ENCODE results near the gene CDYL2.
"Not testable (repeated sequence)": the region's sequence is repeated elsewhere in the genome, so short reads cannot be mapped to it uniquely, and the experiment has no call there.

Gene CDYL2

DNA sequence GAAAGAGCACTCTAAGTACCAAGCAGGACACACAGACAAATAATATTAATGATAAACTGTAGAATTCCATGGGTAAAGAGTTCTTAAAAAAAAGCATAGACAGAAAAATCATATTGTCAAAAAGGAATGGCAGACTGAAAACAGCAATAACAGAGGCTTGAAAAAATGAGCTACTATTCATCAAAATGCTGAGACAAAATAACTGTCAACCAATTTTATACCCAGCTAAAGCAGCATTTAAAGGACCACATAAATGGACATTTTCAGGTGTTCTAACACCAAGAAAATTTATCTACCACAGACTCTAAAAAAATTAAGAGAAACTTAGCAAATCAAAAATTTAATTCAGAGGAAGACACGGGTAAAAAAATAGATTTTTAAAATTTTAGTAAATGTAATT lies 144.5 kb downstream of the CDYL2 start:
- H3K4me1 ChIP-seq (ENCODE audit: control insufficient read depth, insufficient read depth, low read length): no peaks in the 10 kb centered on the region
- no peaks in the 10 kb centered on the region for H3K27me3 ChIP-seq (ENCODE audit: control insufficient read depth, insufficient read depth, low read length)
- no peaks in the 10 kb centered on the region for H3K9me3 ChIP-seq (ENCODE audit: control insufficient read depth, low read length)
- H3K4me3 ChIP-seq (ENCODE audit: low read length): no peak overlapping the region
- no peaks in the 10 kb centered on the region for H3K36me3 ChIP-seq (ENCODE audit: control insufficient read depth, insufficient read depth, low read length)
- H3K9ac ChIP-seq (ENCODE audit: low read length): no peak overlapping the region

DNA sequence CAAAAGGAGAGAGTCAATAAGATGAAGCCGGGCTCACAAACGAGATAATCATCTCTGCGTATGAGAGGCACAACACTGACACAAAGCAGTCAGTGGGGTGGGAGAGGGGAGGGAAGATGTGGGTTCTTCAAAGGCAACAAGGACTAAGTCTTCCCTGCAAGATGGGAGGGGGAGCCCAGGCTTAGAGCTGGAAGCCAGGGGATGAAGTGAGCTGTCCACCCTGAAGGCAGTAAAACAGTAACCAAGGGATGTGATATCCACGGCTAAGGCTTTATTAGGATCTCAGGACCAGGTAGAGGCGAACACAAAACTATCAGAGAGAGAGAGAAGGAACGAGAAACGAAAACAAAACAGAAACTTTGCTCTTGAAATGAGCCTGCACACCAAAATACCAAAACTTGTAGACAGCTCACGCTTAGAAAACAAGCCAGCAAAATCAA lies 147.7 kb downstream of the CDYL2 start:
- H3K4me1 ChIP-seq (ENCODE audit: control insufficient read depth, insufficient read depth, low read length): no peaks in the 10 kb centered on the region
- no peaks in the 10 kb centered on the region for H3K9me3 ChIP-seq (ENCODE audit: control insufficient read depth, low read length)
- no peaks in the 10 kb centered on the region for H3K36me3 ChIP-seq (ENCODE audit: control insufficient read depth, insufficient read depth, low read length)
- no peak overlapping the region for H3K4me3 ChIP-seq (ENCODE audit: low read length)
- H3K27me3 ChIP-seq (ENCODE audit: control insufficient read depth, insufficient read depth, low read length): no peaks in the 10 kb centered on the region
- no peak overlapping the region for H3K9ac ChIP-seq (ENCODE audit: low read length)

GRCh38 chr16:80656161-80656560 lies 148.2 kb downstream of the CDYL2 start:
- Histone ChIP-seq H3K27me3 (ENCODE audit: control insufficient read depth, insufficient read depth, low read length) (no peaks in the 10 kb centered on the region), H3K36me3 (ENCODE audit: control insufficient read depth, insufficient read depth, low read length) (no peaks in the 10 kb centered on the region), H3K4me3 (ENCODE audit: low read length) (no peak overlapping the region), H3K4me1 (ENCODE audit: control insufficient read depth, insufficient read depth, low read length) (no peaks in the 10 kb centered on the region), H3K9ac (ENCODE audit: low read length) (no peak overlapping the region), H3K9me3 (ENCODE audit: control insufficient read depth, low read length) (no peaks in the 10 kb centered on the region)

- Histone ChIP-seq H3K9me3 (ENCODE audit: control insufficient read depth, low read length) (no peaks in the 10 kb centered on the region), H3K4me3 (ENCODE audit: low read length) (no peak overlapping the region), H3K27me3 (ENCODE audit: control insufficient read depth, insufficient read depth, low read length) (no peaks in the 10 kb centered on the region), H3K9ac (ENCODE audit: low read length) (no peak overlapping the region), H3K36me3 (ENCODE audit: control insufficient read depth, insufficient read depth, low read length) (no peaks in the 10 kb centered on the region), H3K4me1 (ENCODE audit: control insufficient read depth, insufficient read depth, low read length) (no peaks in the 10 kb centered on the region)
Observed at GRCh38 chr16:80655751-80656150, 148.6 kb downstream of the CDYL2 start.

DNA sequence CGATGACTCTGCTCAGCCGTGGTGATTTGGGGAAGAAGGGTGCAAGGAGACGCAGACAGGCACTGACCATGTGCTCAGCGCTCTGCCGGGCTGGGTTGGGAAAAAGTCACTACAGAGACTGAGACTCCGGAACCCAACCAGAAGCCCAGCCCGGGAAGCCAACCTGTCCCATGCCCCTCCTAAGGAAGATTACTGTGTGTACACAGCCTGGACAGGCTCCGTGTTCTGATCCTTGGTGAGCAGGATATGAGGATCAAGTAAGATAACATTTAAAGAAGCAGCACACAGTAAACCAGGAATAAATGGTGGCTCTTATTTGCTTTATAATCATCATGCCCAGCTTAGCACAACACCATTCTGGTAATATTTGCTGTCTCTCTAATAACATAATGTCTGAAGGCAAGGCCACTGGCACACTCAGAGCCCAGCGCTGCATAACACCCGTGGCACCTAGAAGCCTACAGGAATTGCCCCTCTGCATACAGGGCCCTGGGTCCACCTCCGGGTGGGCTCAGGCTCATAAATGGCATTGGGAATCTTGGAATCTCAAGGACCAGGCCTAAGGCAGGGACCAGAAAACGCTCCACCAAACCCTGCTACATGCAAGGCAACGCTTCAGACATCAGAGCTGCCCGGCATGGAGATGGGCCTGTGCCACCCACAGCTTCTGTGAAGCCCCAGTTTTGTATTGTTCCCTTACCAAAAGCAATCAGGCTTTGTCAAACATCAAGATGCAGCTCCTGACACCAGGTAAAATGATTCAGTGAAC lies 150.1 kb downstream of the CDYL2 start:
- Histone ChIP-seq H3K4me3 (ENCODE audit: low read length) (no peak overlapping the region), H3K9ac (ENCODE audit: low read length) (no peak overlapping the region), H3K9me3 (ENCODE audit: control insufficient read depth, low read length) (no peaks in the 10 kb centered on the region), H3K36me3 (ENCODE audit: control insufficient read depth, insufficient read depth, low read length) (no peaks in the 10 kb centered on the region), H3K4me1 (ENCODE audit: control insufficient read depth, insufficient read depth, low read length) (no peaks in the 10 kb centered on the region), H3K27me3 (ENCODE audit: control insufficient read depth, insufficient read depth, low read length) (no peaks in the 10 kb centered on the region)

- no peaks in the 10 kb centered on the region for H3K36me3 ChIP-seq (ENCODE audit: control insufficient read depth, insufficient read depth, low read length)
- H3K4me3 ChIP-seq (ENCODE audit: low read length): no peak overlapping the region
- no peaks in the 10 kb centered on the region for H3K4me1 ChIP-seq (ENCODE audit: control insufficient read depth, insufficient read depth, low read length)
- H3K27me3 ChIP-seq (ENCODE audit: control insufficient read depth, insufficient read depth, low read length): no peaks in the 10 kb centered on the region
- no peak overlapping the region for H3K9ac ChIP-seq (ENCODE audit: low read length)
- no peaks in the 10 kb centered on the region for H3K9me3 ChIP-seq (ENCODE audit: control insufficient read depth, low read length)
Observed at GRCh38 chr16:80652441-80652840, 152.0 kb downstream of the CDYL2 start.

GRCh38 chr16:80650281-80650680 lies 154.1 kb downstream of the CDYL2 start:
- not testable (repeated sequence) for H3K9ac ChIP-seq (ENCODE audit: low read length); H3K4me3 ChIP-seq (ENCODE audit: low read length); H3K9me3 ChIP-seq (ENCODE audit: control insufficient read depth, low read length); H3K36me3 ChIP-seq (ENCODE audit: control insufficient read depth, insufficient read depth, low read length); H3K4me1 ChIP-seq (ENCODE audit: control insufficient read depth, insufficient read depth, low read length); H3K27me3 ChIP-seq (ENCODE audit: control insufficient read depth, insufficient read depth, low read length)

DNA sequence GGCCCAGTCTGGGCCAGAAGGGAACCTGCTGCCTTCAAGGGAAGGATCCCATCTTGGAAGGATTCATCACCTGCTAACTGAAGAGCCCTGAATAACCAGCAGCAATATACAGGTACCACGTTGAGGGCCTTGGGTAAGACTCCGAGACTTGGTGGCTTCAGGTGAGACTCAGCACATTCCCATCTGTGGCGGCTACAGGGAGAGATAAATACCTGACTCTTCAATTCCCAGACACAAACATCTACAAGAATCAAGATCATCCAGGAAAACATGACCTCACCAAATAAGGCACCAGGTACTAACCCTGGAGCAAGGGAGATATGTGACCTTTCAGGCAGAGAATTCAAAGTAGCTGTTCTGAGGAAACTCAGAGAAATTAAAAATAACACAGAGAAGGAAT lies 164.1 kb downstream of the CDYL2 start:
- Histone ChIP-seq H3K4me3 (ENCODE audit: low read length) (no peak overlapping the region), H3K27me3 (ENCODE audit: control insufficient read depth, insufficient read depth, low read length) (no peaks in the 10 kb centered on the region), H3K9me3 (ENCODE audit: control insufficient read depth, low read length) (no peaks in the 10 kb centered on the region), H3K9ac (ENCODE audit: low read length) (no peak overlapping the region), H3K4me1 (ENCODE audit: control insufficient read depth, insufficient read depth, low read length) (no peaks in the 10 kb centered on the region), H3K36me3 (ENCODE audit: control insufficient read depth, insufficient read depth, low read length) (no peaks in the 10 kb centered on the region)

GRCh38 chr16:80639636-80640035 lies 164.8 kb downstream of the CDYL2 start:
- no peaks in the 10 kb centered on the region for H3K4me1 ChIP-seq (ENCODE audit: control insufficient read depth, insufficient read depth, low read length)
- no peaks in the 10 kb centered on the region for H3K36me3 ChIP-seq (ENCODE audit: control insufficient read depth, insufficient read depth, low read length)
- H3K27me3 ChIP-seq (ENCODE audit: control insufficient read depth, insufficient read depth, low read length): no peaks in the 10 kb centered on the region
- H3K9ac ChIP-seq (ENCODE audit: low read length): no peak overlapping the region
- H3K9me3 ChIP-seq (ENCODE audit: control insufficient read depth, low read length): no peaks in the 10 kb centered on the region
- H3K4me3 ChIP-seq (ENCODE audit: low read length): no peak overlapping the region

DNA sequence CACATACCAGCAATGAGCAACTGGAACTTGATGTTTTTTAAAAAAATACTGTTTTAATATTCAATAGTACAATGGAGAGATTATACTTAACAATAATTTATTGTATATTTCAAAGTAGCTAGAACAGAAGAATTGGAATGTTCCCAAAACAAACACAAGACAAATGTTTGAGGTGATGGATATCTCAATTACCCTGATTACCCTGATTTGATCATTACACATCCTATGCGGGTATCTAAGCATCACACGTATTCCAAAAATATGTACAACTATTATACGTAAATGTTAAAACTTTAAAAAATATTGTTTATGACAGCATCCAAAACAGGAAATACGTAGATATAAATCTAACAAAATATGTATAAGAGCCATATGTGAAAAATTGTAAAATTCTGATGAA lies 166.8 kb downstream of the CDYL2 start:
- no peaks in the 10 kb centered on the region for H3K27me3 ChIP-seq (ENCODE audit: control insufficient read depth, insufficient read depth, low read length)
- H3K36me3 ChIP-seq (ENCODE audit: control insufficient read depth, insufficient read depth, low read length): no peaks in the 10 kb centered on the region
- H3K4me3 ChIP-seq (ENCODE audit: low read length): no peak overlapping the region
- no peaks in the 10 kb centered on the region for H3K9me3 ChIP-seq (ENCODE audit: control insufficient read depth, low read length)
- no peak overlapping the region for H3K9ac ChIP-seq (ENCODE audit: low read length)
- no peaks in the 10 kb centered on the region for H3K4me1 ChIP-seq (ENCODE audit: control insufficient read depth, insufficient read depth, low read length)

DNA sequence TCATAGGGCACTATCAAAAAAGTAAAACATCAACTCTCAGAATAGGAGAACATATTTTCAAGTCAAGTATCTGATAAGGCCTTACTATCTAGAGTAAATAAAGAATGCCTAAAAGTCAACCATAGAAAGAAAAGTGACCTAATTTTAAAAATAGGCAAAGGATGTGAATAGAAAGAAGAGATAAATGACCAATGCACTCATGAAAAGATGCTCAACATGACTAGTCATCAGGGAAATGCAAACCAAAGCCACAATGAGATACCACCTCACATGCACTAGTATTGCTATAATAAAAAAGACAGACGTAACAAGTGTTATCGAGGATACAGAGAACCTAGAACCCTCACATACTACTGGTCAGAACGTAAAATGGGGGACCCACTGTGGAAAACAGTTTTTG lies 172.8 kb downstream of the CDYL2 start:
- H3K9me3 ChIP-seq (ENCODE audit: control insufficient read depth, low read length): no peaks in the 10 kb centered on the region
- no peak overlapping the region for H3K4me3 ChIP-seq (ENCODE audit: low read length)
- no peaks in the 10 kb centered on the region for H3K36me3 ChIP-seq (ENCODE audit: control insufficient read depth, insufficient read depth, low read length)
- H3K9ac ChIP-seq (ENCODE audit: low read length): no peak overlapping the region
- H3K27me3 ChIP-seq (ENCODE audit: control insufficient read depth, insufficient read depth, low read length): no peaks in the 10 kb centered on the region
- H3K4me1 ChIP-seq (ENCODE audit: control insufficient read depth, insufficient read depth, low read length): no peaks in the 10 kb centered on the region

GRCh38 chr16:80628254-80628653 lies 176.1 kb downstream of the CDYL2 start:
- no peaks in the 10 kb centered on the region for H3K27me3 ChIP-seq (ENCODE audit: control insufficient read depth, insufficient read depth, low read length)
- H3K4me3 ChIP-seq (ENCODE audit: low read length): no peak overlapping the region
- no peaks in the 10 kb centered on the region for H3K36me3 ChIP-seq (ENCODE audit: control insufficient read depth, insufficient read depth, low read length)
- H3K9me3 ChIP-seq (ENCODE audit: control insufficient read depth, low read length): no peaks in the 10 kb centered on the region
- H3K4me1 ChIP-seq (ENCODE audit: control insufficient read depth, insufficient read depth, low read length): no peaks in the 10 kb centered on the region
- H3K9ac ChIP-seq (ENCODE audit: low read length): no peak overlapping the region

DNA sequence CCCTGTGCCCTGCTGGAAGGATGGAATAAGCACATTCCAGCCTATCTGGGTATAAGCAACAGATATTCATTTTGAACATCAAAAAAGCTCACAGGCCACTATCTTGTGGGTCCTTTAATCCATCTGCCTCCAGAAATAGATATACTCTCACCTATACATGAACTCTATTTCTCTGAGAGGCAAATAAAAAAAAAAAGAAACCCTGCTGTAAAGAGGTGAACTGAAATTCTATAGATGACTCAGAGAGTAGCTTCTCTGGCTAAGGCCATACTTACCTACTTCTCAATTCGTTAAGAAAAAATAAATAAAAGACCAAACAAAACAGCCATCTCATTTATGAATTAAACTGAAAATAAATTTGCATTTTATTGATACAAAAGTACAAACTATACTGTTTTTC lies 177.3 kb downstream of the CDYL2 start:
- Histone ChIP-seq H3K9ac (ENCODE audit: low read length) (no peak overlapping the region), H3K9me3 (ENCODE audit: control insufficient read depth, low read length) (no peaks in the 10 kb centered on the region), H3K36me3 (ENCODE audit: control insufficient read depth, insufficient read depth, low read length) (no peaks in the 10 kb centered on the region), H3K27me3 (ENCODE audit: control insufficient read depth, insufficient read depth, low read length) (no peaks in the 10 kb centered on the region), H3K4me3 (ENCODE audit: low read length) (no peak overlapping the region), H3K4me1 (ENCODE audit: control insufficient read depth, insufficient read depth, low read length) (no peaks in the 10 kb centered on the region)
